AG10803 (cell line): ENCODE results near the gene CD302.
"Not testable (repeated sequence)": the region's sequence is repeated elsewhere in the genome, so short reads cannot be mapped to it uniquely, and the experiment has no call there.

Experiments
- DNase-seq: peaks from one replicate; pipeline ENCODE4 v3.0.0; 2010; ENCODE audit warnings: low read depth
- H3K4me3 ChIP-seq: 2 replicates; pipeline ENCODE4 v1.5.1; 2011; ENCODE audit warnings: mild to moderate bottlenecking, low read length, control low read depth
- TF ChIP-seq, protein P1 (sequence below): conservative IDR thresholded peaks from 2 replicates; pipeline ENCODE4 v1.5.1; 2011; ENCODE audit warnings: mild to moderate bottlenecking, low read length, control low read depth, inconsistent platforms

The CD302 gene

GRCh38 chr2:159792036-159792435 is 6.0 kb downstream of the CD302 start:
- TF ChIP-seq, protein P1, sequence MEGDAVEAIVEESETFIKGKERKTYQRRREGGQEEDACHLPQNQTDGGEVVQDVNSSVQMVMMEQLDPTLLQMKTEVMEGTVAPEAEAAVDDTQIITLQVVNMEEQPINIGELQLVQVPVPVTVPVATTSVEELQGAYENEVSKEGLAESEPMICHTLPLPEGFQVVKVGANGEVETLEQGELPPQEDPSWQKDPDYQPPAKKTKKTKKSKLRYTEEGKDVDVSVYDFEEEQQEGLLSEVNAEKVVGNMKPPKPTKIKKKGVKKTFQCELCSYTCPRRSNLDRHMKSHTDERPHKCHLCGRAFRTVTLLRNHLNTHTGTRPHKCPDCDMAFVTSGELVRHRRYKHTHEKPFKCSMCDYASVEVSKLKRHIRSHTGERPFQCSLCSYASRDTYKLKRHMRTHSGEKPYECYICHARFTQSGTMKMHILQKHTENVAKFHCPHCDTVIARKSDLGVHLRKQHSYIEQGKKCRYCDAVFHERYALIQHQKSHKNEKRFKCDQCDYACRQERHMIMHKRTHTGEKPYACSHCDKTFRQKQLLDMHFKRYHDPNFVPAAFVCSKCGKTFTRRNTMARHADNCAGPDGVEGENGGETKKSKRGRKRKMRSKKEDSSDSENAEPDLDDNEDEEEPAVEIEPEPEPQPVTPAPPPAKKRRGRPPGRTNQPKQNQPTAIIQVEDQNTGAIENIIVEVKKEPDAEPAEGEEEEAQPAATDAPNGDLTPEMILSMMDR, result no peak
- DNase-seq, result no peak
- no peak overlapping the region for H3K4me3 ChIP-seq

GRCh38 chr2:159790323-159790722 is 7.7 kb downstream of the CD302 start:
- TF ChIP-seq, protein P1, result no peak
- H3K4me3 ChIP-seq, result no peak overlapping the region
- DNase-seq, result no peak

- DNase-seq, result no peak
- TF ChIP-seq, protein P1, result no peak
- H3K4me3 ChIP-seq, result no peak overlapping the region
Observed at GRCh38 chr2:159788253-159788652, 9.8 kb downstream of the CD302 start.

DNA sequence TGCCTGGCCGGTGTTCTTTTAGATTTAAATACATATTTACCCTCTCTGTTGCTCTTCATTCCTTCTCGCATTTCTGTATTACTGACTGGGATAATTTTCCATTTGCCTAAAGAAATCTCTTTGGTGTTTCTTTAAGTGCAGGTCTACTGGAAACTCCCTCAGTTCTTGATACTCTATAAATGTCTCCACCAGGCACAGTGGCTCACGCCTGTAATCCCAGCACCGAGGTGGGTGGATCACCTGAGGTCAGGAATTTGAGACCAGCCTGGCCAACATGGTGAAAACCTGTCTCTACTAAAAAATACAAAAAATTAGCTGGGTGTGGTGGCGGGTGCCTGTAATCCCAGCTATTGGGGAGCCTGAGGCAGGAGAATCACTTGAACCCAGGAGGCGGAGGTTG is 10.4 kb downstream of the CD302 start:
- H3K4me3 ChIP-seq, DNase-seq: not testable (repeated sequence)

- TF ChIP-seq, protein P1, result no peak
- DNase-seq, result no peak
- H3K4me3 ChIP-seq, result no peak overlapping the region
Observed at GRCh38 chr2:159786938-159787337, 11.1 kb downstream of the CD302 start.

DNA sequence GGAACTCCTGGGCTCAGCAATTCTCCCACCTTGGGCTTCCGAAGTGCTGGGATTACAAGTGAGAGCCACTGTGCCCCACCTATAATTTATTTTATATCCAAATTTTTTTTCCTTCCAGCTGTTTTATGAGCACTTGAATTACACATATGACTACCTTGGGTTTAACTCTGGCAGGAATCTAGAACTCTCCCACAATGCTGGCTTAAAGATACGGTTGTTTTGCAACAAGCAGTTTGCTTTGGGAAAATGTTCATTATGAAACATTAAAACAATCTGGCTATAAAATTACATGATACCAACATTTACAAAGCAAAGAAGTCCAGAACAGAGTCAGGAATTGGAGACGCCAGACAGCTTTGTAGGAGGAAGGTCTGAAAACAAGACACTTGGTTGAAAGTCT is 12.8 kb downstream of the CD302 start:
- TF ChIP-seq, protein P1, result no peak
- no peak overlapping the region for H3K4me3 ChIP-seq
- DNase-seq, result no peak

DNA sequence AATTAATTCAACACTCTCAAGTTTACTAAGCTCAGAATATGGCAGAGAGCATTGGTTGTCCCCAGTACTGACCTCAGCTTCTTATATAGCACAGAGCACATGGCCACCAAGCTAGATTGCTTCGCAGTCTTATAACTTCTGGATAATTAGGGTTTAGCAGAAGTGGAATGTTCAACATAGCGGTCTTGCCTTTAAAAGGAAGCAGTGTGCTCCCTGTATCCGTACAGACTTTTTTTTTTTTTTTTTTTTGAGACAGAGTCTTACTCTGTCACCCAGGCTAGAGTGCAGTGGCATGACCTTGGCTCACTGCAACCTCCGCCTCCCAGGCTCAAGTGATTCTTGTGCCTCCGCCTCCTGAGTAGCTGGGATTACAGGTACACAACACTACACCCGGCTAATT is 13.3 kb downstream of the CD302 start:
- not testable (repeated sequence) for H3K4me3 ChIP-seq, DNase-seq

DNA sequence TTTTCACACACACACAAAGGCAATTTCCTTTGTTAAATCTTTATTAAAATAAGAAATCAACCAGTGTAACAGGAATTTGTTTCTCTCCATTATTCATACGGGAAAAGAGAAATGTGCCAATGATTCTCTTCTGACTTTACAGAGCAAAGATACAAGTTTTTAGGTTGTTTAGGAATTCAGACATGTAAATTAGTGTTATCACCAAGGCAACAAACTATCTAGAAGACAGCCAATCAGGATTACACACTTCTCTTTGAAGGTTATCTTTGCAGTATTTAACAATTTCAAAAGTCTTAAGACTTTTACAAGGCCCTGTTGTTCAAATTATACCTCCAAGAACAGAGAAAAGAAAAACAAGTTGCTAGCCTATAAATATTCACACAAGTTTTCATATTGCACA is 14.5 kb downstream of the CD302 start:
- TF ChIP-seq, protein P1, result no peak
- no peak overlapping the region for H3K4me3 ChIP-seq
- no peak for DNase-seq
